Endothelial cell of umbilical vein (primary cell): Measurements from ENCODE around the gene OLFM1.

Experiments
- EZH2 ChIP-seq: IDR thresholded peaks from 2 replicates; pipeline ENCODE4 v1.6.1; 2012; ENCODE audit warnings: borderline replicate concordance, low read depth, mild to moderate bottlenecking, moderate library complexity, low read length, inconsistent platforms; ENCODE audit not compliant: severe bottlenecking
- MYC ChIP-seq: IDR thresholded peaks from one replicate; pipeline ENCODE4 v1.6.1; 2011; ENCODE audit warnings: mild to moderate bottlenecking, low read depth, low read length
- POLR2A ChIP-seq: IDR thresholded peaks from 2 replicates; pipeline ENCODE4 v1.6.1; 2012; ENCODE audit warnings: low read depth, mild to moderate bottlenecking, control low read depth, low read length
- POLR2AphosphoS5 ChIP-seq: IDR thresholded peaks from 2 replicates; pipeline ENCODE4 v1.6.1; 2012; ENCODE audit warnings: low read depth, mild to moderate bottlenecking, control low read depth, low read length, moderate library complexity; ENCODE audit not compliant: insufficient read depth
- TF ChIP-seq, protein P1 (sequence below), 2 donors: IDR thresholded peaks; 1 replicate in 1 of 2; 2 replicates in 1 of 2; pipeline ENCODE4 v1.5.1; 2011; ENCODE audit warnings: low read length in 2 of 2, mild to moderate bottlenecking in 2 of 2, moderate library complexity in 2 of 2, control low read depth in 1 of 2, inconsistent platforms in 1 of 2, low read depth in 1 of 2; ENCODE audit not compliant: insufficient read depth in 1 of 2; ENCODE audit errors: extremely low read depth in 1 of 2

- TF ChIP-seq POLR2AphosphoS5 (no peak), EZH2 (no peak), POLR2A (no peak), MYC (no peak)
- TF ChIP-seq, protein P1, sequence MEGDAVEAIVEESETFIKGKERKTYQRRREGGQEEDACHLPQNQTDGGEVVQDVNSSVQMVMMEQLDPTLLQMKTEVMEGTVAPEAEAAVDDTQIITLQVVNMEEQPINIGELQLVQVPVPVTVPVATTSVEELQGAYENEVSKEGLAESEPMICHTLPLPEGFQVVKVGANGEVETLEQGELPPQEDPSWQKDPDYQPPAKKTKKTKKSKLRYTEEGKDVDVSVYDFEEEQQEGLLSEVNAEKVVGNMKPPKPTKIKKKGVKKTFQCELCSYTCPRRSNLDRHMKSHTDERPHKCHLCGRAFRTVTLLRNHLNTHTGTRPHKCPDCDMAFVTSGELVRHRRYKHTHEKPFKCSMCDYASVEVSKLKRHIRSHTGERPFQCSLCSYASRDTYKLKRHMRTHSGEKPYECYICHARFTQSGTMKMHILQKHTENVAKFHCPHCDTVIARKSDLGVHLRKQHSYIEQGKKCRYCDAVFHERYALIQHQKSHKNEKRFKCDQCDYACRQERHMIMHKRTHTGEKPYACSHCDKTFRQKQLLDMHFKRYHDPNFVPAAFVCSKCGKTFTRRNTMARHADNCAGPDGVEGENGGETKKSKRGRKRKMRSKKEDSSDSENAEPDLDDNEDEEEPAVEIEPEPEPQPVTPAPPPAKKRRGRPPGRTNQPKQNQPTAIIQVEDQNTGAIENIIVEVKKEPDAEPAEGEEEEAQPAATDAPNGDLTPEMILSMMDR (IDR thresholded peaks at IDR 0.05; ENCODE audit: extremely low read depth in 1 of 2, insufficient read depth in 1 of 2, low read depth in 1 of 2, low read length in 2 of 2), result no peak
These were observed 21.7 kb upstream of the OLFM1 start for GRCh38 chr9:135065804-135066203.
